SU-DHL-6 (cell line): Measurements from ENCODE around the gene ENDOV.

Source experiments
- H2AFZ ChIP-seq: fragments of 200-600 bp; sonication (generic); 2 replicates; pipeline ENCODE4 v1.6.1; 2014; ENCODE audit warnings: low read depth, mild to moderate bottlenecking, moderate library complexity, mixed read lengths, antibody characterized with exemption, low read length; ENCODE audit not compliant: severe bottlenecking
- H3F3A ChIP-seq: fragments of 200-600 bp; shearing (Covaris generic); 2 replicates; pipeline ENCODE4 v1.6.0; 2016; ENCODE audit warnings: antibody characterized with exemption, mild to moderate bottlenecking; ENCODE audit not compliant: insufficient read depth
- H3K27ac ChIP-seq: fragments of 200-600 bp; sonication (generic); 2 replicates; pipeline ENCODE4 v1.5.1; 2016; ENCODE audit warnings: low read depth, mild to moderate bottlenecking, low read length, moderate library complexity, mixed read lengths
- H3K27me3 ChIP-seq: fragments of 200-600 bp; sonication (generic), shearing (Covaris generic); 2 replicates; pipeline ENCODE4 v1.6.0; 2014; ENCODE audit warnings: mild to moderate bottlenecking, low read length
- H3K36me3 ChIP-seq: fragments of 200-600 bp; sonication (generic); 2 replicates; pipeline ENCODE4 v1.6.1; 2014; ENCODE audit warnings: mild to moderate bottlenecking, low read length, mixed read lengths
- H3K4me2 ChIP-seq: fragments of 300-600, 200-600 bp; shearing (Covaris generic), sonication (generic); 2 replicates; pipeline ENCODE4 v1.6.0; 2014; ENCODE audit warnings: low read length, low read depth, mild to moderate bottlenecking; ENCODE audit not compliant: poor library complexity, severe bottlenecking
- H3K4me3 ChIP-seq: fragments of 200-600 bp; sonication (generic); 2 replicates; pipeline ENCODE4 v1.5.1; 2014; ENCODE audit warnings: antibody characterized with exemption, low read length, mild to moderate bottlenecking, mixed read lengths; ENCODE audit not compliant: insufficient read depth, poor library complexity, severe bottlenecking
- H3K79me2 ChIP-seq: fragments of 200-600 bp; sonication (generic); 2 replicates; pipeline ENCODE4 v1.6.1; 2014; ENCODE audit warnings: mild to moderate bottlenecking, low read length, moderate library complexity; ENCODE audit not compliant: insufficient read depth
- H3K9ac ChIP-seq: fragments of 200-600 bp; sonication (generic); 2 replicates; pipeline ENCODE4 v1.7.0; 2014; ENCODE audit warnings: mild to moderate bottlenecking, low read length
- H3K9me2 ChIP-seq: fragments of 200-600 bp; sonication (generic); replicated peaks from 2 replicates; pipeline ENCODE4 v1.6.1; 2014; ENCODE audit warnings: low read length; ENCODE audit not compliant: insufficient read depth
- H3K9me3 ChIP-seq: fragments of 200-600 bp; sonication (generic); 2 replicates; pipeline ENCODE4 v1.6.1; 2014; ENCODE audit warnings: low read length, mixed read lengths; ENCODE audit not compliant: insufficient read depth
- H4K20me1 ChIP-seq: fragments of 200-600 bp; sonication (generic); 2 replicates; pipeline ENCODE4 v1.6.1; 2014; ENCODE audit warnings: low read depth, mild to moderate bottlenecking, antibody characterized with exemption, low read length, moderate library complexity, mixed read lengths
- EZH2phosphoT487 ChIP-seq: fragments of 200-600 bp; sonication (generic), shearing (Covaris generic); conservative IDR thresholded peaks from 2 replicates; pipeline ENCODE4 v1.6.1; 2018; ENCODE audit warnings: mild to moderate bottlenecking, antibody characterized with exemption, low read length, moderate library complexity, mixed read lengths
- TF ChIP-seq, protein P1 (sequence below): fragments of 200-600 bp; sonication (generic); IDR thresholded peaks from one replicate; pipeline ENCODE4 v1.5.1; 2017; ENCODE audit warnings: antibody characterized with exemption, mild to moderate bottlenecking, low read length, moderate library complexity; ENCODE audit not compliant: insufficient read depth, poor library complexity, severe bottlenecking

ENDOV gene

DNA sequence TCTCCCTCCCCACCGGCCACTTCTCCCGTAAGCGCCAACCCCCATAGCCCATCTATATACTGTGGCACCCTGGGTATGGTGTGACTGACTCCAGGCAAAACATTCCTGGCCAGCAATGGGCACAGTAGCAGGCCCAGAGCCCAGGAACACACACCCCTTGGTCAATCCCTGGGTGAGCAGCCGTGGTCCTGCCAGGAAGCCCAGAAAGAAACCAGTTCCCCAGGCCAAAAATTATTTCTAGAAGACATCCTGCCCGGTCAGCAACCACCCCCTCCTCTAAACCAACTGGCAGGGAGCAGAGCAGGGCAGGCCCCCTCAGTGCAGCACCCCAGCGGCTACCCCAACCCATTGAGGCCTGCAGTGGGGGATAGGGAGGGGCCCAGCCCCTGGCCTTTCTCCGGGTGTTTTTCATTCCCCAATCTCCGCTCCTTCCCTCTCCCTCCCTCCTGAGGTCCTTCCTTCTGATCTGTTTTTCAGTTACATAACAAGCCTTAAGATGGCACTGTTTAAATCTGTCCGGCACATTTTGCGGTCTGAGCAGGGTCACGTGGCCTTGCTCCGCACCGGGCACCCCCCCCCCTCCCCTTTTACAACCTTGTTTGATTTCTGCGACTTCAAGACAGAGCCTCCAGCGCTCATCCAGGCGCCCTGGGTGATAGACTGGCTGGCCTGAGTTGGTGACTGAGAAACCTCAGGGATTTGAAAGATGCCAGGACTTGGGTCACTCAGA lies 59.4 kb downstream of the ENDOV start:
- Histone ChIP-seq H3K27me3 (no peaks in the 10 kb centered on the region), H3K9me2 (no peaks in the 10 kb centered on the region), H3K4me2 (no peak overlapping the region), H4K20me1 (no peaks in the 10 kb centered on the region), H3K27ac (no peak overlapping the region), H3K36me3 (no peaks in the 10 kb centered on the region), H3F3A (no peaks in the 10 kb centered on the region), H2AFZ (no peak overlapping the region), H3K79me2 (no peaks in the 10 kb centered on the region), H3K9me3 (no peaks in the 10 kb centered on the region), H3K4me3 (no peak overlapping the region), H3K9ac (no peak overlapping the region)
- TF ChIP-seq, protein P1, sequence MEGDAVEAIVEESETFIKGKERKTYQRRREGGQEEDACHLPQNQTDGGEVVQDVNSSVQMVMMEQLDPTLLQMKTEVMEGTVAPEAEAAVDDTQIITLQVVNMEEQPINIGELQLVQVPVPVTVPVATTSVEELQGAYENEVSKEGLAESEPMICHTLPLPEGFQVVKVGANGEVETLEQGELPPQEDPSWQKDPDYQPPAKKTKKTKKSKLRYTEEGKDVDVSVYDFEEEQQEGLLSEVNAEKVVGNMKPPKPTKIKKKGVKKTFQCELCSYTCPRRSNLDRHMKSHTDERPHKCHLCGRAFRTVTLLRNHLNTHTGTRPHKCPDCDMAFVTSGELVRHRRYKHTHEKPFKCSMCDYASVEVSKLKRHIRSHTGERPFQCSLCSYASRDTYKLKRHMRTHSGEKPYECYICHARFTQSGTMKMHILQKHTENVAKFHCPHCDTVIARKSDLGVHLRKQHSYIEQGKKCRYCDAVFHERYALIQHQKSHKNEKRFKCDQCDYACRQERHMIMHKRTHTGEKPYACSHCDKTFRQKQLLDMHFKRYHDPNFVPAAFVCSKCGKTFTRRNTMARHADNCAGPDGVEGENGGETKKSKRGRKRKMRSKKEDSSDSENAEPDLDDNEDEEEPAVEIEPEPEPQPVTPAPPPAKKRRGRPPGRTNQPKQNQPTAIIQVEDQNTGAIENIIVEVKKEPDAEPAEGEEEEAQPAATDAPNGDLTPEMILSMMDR: peak; percentile 13
- no peak for TF ChIP-seq EZH2phosphoT487

DNA sequence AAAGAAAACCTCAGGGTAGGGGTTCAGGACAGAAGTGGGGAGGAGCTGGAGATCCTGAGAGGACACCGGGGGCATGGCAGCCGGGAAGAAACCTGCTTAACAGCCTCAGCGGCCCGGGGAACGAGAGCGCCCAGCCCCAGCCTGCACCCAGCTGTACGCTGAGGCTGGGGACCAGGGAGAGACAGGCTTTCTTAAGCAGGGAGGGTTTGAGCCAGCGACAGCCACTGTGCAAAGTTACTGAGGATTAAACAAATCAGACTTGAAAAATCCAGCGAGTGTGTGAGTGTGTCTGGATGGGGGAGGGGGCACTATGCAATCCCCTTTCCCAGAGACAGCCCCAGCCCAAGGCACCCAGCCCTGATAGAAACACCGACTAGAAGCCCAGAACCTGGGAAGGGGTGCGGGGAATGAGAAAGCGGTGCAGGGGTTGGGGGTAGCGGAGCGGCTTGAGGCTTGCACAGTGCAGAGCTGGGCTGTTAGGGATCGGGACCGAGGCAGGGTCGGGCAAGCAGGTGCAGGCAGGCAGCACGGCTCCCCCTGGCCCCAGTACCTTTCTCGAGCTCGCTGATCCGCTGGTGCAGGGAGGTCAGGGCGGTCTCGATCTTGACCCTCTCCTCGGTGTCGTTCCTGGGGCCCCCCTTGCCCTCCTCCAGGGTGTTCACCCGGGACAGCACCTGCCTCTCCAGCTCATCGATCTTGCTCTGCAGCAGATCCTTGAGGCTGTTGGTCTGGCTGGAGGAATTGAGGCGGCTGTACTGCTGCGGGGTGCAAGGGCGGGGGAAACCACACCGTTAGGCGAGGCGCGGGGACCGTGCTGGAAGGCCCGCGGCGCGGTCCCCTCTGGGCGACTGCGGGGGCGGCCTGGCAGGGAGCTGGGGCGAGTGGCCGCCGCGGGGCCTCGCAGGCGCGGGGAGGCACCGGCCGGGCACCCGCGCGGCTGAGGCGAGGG lies 60.3 kb downstream of the ENDOV start:
- no peaks in the 10 kb centered on the region for H3K9me3 ChIP-seq
- H2AFZ ChIP-seq: no peak overlapping the region
- no peaks in the 10 kb centered on the region for H4K20me1 ChIP-seq
- H3K27ac ChIP-seq: no peak overlapping the region
- TF ChIP-seq, protein P1: no peak
- no peak for TF ChIP-seq EZH2phosphoT487
- no peaks in the 10 kb centered on the region for H3K36me3 ChIP-seq
- H3K79me2 ChIP-seq: no peaks in the 10 kb centered on the region
- no peaks in the 10 kb centered on the region for H3F3A ChIP-seq
- H3K9me2 ChIP-seq: no peaks in the 10 kb centered on the region
- H3K4me2 ChIP-seq: no peak overlapping the region
- H3K4me3 ChIP-seq: no peak overlapping the region
- H3K9ac ChIP-seq: no peak overlapping the region
- no peaks in the 10 kb centered on the region for H3K27me3 ChIP-seq

DNA sequence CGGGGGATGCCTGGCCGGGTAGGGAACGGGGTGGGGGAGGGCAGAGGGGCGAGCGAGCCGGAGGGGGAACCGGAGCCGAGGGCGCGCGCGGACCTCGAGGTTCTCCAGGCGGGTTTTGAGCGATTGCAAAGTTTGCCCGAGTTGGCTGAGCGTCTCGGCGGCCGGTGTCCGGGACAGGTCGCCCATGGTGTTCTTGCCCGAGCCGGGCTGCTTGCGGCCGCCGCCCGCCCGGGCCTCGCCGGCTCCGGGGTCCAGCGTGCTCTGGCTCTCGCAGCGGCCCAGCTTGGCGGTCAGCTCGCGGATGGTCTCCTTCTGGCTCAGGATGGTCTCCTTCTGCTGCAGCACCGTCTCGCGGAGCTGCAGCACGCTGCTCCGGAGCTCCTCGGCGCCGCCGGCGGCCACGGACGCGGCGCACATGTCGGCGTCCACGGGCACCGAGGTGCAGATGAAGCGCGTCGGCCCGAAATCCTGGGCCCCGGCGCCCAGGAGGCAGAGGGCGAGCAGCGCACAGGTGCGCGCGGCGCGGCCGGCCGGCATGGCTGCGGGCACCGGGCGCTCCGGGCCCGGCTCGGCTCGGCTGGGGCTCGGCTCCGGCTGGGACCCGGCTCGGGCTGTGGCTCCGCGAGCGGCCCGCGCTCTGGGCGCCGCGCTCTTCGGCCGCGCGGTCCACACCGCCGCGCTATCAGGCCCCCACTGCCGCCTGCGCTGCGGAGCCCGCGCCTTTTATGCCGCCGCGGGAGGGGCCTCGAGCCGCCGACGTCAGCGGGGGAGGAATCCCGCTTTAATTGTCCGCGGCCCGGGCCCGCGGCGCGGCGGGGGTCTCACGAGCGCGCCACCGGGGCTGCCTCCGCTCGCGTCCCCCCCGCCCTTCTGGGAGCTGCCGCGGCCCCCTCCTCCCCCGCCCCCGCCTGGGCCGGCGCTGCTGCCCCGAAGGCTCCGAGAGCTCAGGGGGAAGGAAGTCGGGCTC lies 61.2 kb downstream of the ENDOV start, which contains the start of gene NPTX1:
TSS of gene NPTX1 (minus strand) at position 698 of the 967 bp plus-strand sequence. CDS start at position 537, 161 bp downstream.
- no peak within 1 kb of the TSS for H2AFZ ChIP-seq
- H3K4me3 ChIP-seq: no peak within 1 kb of the TSS
- no peak within 1 kb of the TSS for H3K4me2 ChIP-seq
- no peaks in the 10 kb centered on the region for H3K9me2 ChIP-seq
- no peaks in the 10 kb centered on the region for H3K27me3 ChIP-seq
- H3K36me3 ChIP-seq: no peaks in the 10 kb centered on the region
- no peak within 1 kb of the TSS for H3K27ac ChIP-seq
- no peak within 1 kb of the TSS for H3K9ac ChIP-seq
- TF ChIP-seq EZH2phosphoT487: no peak
- TF ChIP-seq, protein P1: no peak
- H3K9me3 ChIP-seq: no peaks in the 10 kb centered on the region
- H4K20me1 ChIP-seq: no peaks in the 10 kb centered on the region
- H3K79me2 ChIP-seq: no peaks in the 10 kb centered on the region
- no peaks in the 10 kb centered on the region for H3F3A ChIP-seq
